Occipital lobe (tissue), 2 donors: ENCODE data around the gene UQCC3. TPM values are rescaled to one million over a fixed set of nuclear protein-coding genes. Genes with fewer than 3 reads are reported as not detected.
"Not testable (repeated sequence)": the region's sequence is repeated elsewhere in the genome, so short reads cannot be mapped to it uniquely, and the experiment has no call there.

Source experiments
- DNase-seq: peaks from one replicate; lab custom pipeline; 2025; lab: John Stamatoyannopoulos, UW
- total RNA-seq: library from RNA; depleted of rRNA; stranded (reverse); fragments of >200 nt; gene quantifications from one replicate; pipeline ENCODE4 v1.2.3, GENCODE V29; 2014

UQCC3 gene
- total RNA-seq, 1 donor from 2014 or later: 6.9 TPM

DNA sequence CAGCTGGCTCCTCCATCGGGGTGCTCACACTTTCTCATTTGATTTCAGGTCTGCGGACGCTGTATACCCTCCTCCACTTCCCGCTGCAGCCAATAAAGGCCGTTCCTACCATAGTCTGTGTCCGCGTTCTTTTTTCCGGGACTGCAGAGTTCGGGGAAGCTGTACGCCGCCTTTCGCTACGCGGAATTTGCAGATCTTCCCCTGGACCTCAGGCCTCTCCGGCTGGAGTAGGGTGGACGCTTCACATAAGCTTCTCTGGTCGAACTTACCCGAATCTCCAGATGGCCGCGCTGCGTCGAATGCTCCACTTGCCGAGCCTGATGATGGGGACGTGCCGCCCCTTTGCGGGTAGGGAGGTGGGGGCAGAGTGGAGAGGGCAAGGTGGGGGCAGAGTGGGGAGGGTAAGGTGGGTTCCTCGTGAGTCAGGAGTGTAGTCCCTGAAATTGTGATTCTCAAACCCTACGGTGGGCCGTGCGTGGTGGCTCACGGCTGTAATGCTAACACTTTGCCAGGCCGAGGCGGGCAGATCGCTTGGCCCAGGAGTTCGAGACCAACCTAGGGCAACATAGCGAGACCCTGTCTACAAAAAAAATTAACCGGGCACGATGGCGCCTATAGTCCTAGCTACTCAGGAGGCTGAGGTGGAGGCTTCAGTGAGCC is 5.7 kb upstream of the UQCC3 start:
- DNase-seq: peak; percentile 44

DNA sequence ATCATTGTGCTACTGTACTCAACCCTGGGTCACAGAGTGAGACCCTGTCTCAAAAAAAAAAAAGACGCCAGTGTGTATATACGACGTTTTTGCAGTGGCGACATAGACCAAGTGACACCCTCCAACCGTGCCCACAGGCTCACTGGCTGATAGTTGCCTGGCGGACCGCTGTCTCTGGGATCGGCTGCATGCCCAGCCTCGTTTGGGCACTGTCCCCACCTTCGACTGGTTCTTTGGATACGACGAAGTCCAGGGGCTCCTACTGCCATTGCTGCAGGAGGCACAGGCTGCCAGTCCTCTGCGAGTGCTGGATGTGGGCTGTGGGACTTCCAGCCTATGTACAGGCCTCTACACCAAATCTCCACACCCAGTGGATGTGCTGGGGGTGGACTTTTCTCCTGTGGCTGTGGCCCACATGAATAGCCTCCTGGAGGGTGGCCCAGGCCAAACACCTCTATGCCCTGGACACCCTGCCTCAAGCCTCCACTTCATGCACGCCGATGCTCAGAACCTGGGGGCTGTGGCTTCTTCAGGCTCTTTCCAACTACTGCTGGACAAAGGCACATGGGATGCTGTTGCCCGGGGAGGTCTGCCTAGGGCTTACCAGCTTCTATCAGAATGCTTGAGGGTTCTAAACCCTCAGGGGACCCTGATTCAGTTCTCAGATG is 5.1 kb upstream of the UQCC3 start:
- DNase-seq: no peak

- no peak for DNase-seq
These were observed 4.0 kb upstream of the UQCC3 start for GRCh38 chr11:62667460-62667859.

DNA sequence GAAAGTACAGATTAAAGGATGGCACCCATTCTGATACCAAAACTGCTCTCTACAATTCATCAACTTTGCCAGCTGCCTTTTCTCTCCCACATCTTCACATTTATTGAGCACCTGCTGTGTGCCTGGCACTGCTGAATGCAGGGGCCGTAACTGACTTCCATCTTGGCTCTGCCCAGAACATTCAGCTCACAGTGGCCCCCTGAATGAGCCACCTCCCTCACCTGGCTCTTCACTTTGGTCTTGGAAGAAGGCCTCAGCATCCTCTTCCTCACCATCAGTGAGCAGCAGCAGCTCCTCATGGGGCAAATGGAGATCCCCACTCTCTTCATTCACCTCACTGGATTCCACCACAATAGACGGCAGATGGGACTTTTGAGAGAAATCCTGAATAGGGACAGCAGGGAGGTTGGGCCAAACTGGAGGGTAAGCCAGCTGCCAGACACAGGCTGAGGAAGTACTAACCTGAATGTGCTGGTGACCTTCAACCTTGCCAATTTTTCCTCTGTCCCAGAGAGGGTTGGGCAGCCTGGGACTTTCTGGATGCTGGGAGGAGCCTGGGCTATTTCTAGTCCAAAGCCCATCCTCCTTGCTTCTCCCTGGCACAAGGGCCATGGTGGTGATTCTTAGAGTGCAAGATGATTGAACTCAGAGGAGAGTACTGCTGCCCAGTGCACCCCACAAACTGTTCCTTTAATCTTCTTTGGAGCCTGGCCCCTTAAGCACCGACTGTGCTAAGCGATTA is 1.9 kb upstream of the UQCC3 start:
- no peak for DNase-seq

GRCh38 chr11:62671236-62671607 is 251 bp upstream of the UQCC3 start:
- no peak for DNase-seq

- DNase-seq: no peak
These were observed 1.7 kb downstream of the UQCC3 start for GRCh38 chr11:62673196-62673525.

DNA sequence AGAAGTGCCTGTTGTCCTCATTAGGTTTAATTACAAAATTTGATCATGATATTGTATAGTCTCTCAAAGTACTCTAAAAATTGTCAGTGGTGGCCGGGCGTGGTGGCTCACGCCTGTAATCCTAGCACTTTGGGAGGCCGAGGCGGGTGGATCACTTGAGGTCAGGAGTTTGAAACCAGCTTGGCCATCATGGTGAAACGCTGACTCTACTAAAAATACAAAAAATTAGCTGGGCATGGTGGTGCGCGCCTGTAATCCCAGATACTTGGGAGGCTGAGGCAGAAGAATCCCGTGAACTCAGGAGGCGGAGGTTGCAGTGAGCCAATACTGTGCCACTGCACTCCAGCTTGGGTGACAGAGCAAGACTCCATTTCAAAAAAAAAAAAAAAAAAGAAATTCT is 3.9 kb downstream of the UQCC3 start:
- not testable (repeated sequence) for DNase-seq

DNA sequence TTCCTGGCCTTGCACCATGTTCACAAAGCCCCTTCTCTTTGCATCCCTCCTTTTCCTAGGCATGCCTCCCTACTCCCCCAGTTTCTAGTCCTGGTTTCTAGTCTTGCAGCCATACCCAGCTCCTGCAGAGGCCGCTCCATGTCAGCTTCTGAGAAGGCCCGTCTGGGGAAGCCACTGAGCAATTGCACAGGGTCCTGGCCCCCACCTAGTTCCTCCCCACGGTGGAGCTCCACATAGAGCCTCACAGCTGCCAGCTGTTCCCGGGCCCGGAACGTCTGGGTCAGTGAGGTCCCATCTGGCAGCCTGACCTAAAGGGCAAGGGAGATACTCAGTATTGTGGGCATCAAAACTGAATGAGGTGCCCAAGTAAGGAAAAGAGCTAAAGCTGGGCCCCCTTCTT is 5.2 kb downstream of the UQCC3 start:
- DNase-seq: no peak

DNA sequence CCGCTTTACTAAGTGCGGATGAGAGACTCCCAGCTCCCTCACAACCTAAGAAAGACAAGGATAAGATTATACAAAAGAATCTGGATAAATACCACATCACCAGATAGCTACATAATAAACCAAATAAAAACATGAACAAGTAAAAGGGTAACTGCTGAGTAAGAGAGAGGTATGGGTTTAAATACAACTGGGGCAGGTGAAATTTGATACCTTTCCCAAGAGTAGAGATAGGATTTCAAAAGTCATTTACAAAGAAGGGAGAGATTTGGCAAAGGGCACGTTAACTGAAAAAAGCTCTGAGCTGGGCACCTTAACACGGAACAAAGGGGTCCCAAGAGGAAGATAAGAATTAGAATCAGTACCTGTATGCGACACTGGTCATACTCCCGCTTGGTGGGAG is 5.7 kb downstream of the UQCC3 start:
- DNase-seq: no peak

GRCh38 chr11:62677714-62678113 is 6.2 kb downstream of the UQCC3 start:
- no peak for DNase-seq

- no peak for DNase-seq
These were observed 6.9 kb downstream of the UQCC3 start for GRCh38 chr11:62678433-62678769.

GRCh38 chr11:62678770-62679696 is 7.6 kb downstream of the UQCC3 start, which contains the start of gene UBXN1:
Gene UBXN1, minus strand, starts transcription at chr11:62679073. Its CDS starts 150 bp downstream, at chr11:62678923.
- DNase-seq: peak; percentile 83

GRCh38 chr11:62680825-62681240 is 9.4 kb downstream of the UQCC3 start:
- DNase-seq: no peak

- no peak for DNase-seq
These were observed 11.0 kb downstream of the UQCC3 start for GRCh38 chr11:62682518-62682917.

DNA sequence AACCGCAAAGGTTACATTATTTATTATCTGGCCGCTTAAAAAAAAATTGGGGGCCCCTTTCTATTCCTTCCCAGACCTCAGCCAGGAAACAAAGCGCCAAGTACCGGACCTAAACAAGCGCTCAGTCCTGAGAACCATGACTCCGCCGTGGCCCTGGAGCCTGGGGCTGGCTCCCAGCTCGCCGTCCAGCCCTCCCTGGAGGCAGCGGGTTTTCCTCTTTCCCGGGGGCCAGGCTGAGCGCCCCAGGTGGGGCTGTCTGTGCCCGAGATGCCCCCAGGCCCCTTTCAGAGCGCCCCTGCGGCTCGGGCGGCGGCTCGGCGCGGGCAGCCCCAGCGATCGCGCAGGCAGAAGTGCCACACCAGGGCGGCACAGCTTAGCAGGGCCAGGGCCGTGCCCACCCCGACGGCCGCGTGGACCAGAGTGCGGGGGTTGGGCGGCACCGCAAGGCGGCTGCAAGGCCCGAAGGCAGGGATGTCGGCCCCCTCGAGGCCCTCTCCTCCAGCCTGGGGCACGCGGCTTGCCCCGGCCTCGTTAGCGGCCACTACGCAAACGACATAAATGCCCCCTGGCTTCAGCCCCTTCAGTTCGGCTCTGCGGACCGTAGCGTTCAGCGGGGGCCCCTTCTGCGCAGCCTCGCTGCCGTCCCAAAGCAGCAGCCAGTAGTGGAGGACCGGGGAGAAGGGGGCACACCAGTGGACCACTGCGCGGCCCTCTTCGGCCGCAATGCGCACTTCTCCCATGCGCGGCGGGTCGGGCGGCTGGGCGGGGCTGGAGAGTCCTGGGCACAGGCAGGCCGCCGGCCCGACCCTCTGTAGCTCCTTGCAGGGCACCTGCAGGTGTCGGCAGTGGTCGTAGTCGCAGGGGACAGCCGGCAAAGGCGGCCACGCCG is 16.3 kb downstream of the UQCC3 start:
- no peak for DNase-seq

- DNase-seq: no peak
These were observed 17.0 kb downstream of the UQCC3 start for GRCh38 chr11:62688491-62688890.

DNA sequence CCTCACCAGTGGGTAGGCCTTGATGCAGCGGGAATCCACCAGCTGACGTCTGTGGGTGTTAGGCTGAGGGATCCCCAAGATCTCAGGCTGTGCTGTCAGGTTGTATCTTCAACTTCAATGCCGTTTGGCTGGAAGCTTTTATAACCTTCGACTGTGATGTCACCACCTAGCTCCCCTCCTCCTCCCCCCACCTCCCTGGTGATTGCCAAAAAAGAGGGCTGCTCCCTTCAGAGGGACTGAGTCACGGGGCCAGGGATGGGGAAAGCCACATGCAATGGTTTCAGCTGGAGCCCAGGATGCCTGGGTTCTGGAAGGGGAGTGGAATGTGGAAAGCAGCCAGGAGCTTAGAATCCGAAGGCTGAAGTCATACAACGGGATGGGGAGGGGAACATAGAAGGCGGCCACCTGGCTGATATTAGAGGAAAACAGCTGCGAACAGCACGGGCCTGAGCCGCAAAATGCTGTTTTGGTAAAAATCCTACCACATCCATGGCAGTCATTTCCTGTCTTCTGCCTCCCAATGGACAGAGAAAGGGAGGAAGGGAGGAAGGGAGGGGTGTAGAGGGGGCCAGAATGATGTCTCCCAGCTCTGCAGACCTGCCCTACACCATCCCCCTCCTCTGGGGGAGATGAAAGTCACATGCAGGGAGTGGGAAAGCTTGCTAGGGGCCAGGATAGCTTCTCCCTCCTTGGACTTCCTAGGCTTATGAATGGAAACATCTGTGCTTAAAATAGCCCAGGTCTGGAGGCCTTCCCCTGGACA is 18.1 kb downstream of the UQCC3 start, which contains the start of gene LRRN4CL:
Gene LRRN4CL (minus strand): TSS at position 110 of the 763 bp plus-strand sequence. CDS start 1,022 bp downstream, outside the sequence.
- peak; percentile 32 for DNase-seq

GRCh38 chr11:62693624-62694023 is 22.2 kb downstream of the UQCC3 start:
- DNase-seq: not testable (repeated sequence)

DNA sequence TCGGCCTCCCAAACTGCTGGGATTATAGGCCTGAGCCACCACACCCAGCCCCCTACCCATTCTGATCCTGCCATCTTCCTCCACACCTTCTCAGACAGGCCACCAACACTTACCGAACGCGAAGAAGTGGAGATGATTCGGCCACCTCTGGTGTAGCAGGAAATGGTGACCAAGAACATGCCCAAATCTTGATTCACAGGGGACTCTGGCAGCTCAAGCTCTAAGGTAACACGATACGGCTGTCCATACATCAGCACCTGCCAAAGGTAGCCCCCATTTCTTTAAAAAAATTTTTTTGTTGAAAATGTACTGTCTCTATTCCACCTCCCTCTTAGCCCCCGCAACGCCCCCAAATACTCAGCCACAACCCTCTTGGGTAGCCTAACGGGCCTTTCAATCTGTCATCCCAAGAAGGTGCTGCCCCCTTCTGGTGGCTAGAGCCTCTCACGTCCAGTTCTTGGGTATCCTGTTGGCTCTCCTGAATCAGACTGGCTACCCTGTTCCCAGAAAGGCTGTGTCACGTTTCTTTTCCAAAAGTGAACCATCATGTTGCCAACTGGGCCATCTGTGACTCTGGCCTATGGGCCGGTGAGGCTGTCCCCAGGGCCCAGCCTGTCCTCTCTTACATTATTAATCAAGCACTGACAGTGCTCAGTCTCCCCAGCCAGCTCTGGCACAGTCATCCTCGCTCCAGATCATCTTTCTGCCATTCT is 23.1 kb downstream of the UQCC3 start:
- DNase-seq: peak; percentile 46
